ENCODE data around the gene TNK1. TPM values are rescaled to one million over a fixed set of nuclear protein-coding genes. Genes with fewer than 3 reads are reported as not detected.
A peak's percentile ranks its signal among the peaks of the same experiment; 100 is the strongest.

Gene TNK1
- total RNA-seq, 2 experiments from 2014 or later: 0.25 to 0.86 TPM

- POLR2A ChIA-PET: interaction anchor here (0.6 to 3.7 kb wide), 7 partner anchors 10 to 125 kb away, joined by 3 to 16 read pairs (median 5); partner anchors contain the start of genes PLSCR3, TMEM102 and TMEM256
- peaks cover 5% of the 10 kb centered on the region for H3K9me3 Mint-ChIP-seq
Measured at GRCh38 chr17:7383371-7383741, 2.5 kb downstream of the TNK1 start.

DNA sequence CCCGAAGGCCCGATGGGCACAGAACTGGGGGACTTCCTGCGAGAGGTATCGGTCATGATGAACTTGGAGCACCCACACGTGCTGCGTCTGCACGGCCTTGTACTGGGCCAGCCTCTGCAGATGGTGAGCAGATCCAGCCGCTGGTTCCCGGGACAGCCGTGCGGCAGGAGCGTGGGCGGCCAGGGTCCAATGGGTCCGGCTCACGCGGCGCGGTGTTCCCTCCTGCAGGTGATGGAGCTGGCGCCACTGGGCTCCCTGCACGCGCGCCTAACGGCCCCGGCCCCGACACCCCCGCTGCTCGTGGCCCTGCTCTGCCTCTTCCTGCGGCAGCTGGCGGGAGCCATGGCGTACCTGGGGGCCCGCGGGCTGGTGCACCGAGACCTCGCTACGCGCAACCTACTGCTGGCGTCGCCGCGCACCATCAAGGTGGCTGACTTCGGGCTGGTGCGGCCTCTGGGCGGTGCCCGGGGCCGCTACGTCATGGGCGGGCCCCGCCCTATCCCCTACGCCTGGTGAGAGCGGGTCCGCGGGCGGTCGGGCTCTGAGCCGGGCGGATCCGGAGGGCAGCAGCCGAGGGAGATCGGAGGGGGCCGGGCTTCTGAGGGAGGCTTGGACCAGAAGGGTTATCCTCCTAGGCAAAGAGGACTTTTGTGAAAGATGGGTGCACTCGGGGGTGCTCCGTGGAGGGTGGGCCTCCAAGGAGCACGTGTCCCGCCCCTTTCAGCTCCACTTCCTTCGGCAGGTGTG lies 3.0 kb downstream of the TNK1 start:
- DNase-seq: peak; percentile 82
- Mint-ChIP-seq H3K4me1 (peaks cover 9% of the 10 kb centered on the region), H3K27ac (no peak overlapping the region), H3K9me3 (peaks cover 5% of the 10 kb centered on the region), H3K27me3 (peaks cover 33% of the 10 kb centered on the region), H3K4me3 (peak overlapping the region; percentile 68), H3K36me3 (ENCODE audit: low read depth) (peaks cover 8% of the 10 kb centered on the region)
- ChIA-PET CTCF (interaction anchor here (1.1 to 2.2 kb wide), 2 partner anchors 28 to 53 kb away, joined by 4 to 8 read pairs; no protein-coding TSS in a partner anchor), POLR2A (interaction anchor here (0.6 to 3.7 kb wide), 9 partner anchors 10 to 177 kb away, joined by 3 to 16 read pairs (median 5); partner anchors contain the start of genes ACAP1, PLSCR3, TMEM102 and TMEM256)

More at GRCh38 chr17:7383371-7383741, 2.5 kb downstream of the TNK1 start:
- H3K4me1 Mint-ChIP-seq: peaks cover 9% of the 10 kb centered on the region
- no peak overlapping the region for H3K27ac Mint-ChIP-seq
- H3K27me3 Mint-ChIP-seq: peaks cover 33% of the 10 kb centered on the region
- CTCF ChIA-PET: no interaction called here
- DNase-seq: no peak
- peaks cover 8% of the 10 kb centered on the region for H3K36me3 Mint-ChIP-seq (ENCODE audit: low read depth)
- H3K4me3 Mint-ChIP-seq: no peak overlapping the region

DNA sequence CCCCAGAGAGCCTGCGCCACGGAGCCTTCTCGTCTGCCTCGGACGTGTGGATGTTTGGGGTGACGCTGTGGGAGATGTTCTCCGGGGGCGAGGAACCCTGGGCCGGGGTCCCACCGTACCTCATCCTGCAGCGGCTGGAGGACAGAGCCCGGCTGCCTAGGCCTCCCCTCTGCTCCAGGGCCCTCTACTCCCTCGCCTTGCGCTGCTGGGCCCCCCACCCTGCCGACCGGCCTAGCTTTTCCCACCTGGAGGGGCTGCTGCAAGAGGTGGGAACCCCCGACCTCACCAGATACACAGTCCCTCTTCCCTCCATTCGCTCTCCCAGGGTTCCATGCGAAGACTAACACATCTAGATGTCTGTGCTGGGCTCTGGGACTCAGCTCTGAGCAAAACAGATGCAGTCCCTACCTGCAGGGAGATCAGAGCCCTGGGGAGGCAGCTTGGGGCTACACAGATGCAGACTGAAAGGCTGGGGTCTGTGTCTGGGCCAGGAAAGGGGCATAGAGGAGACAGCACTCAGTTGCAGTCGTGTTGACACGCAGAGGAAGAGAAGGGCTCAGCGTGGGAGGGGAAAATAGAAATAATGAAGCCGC lies 3.7 kb downstream of the TNK1 start:
- peak overlapping the region; percentile 68 for H3K4me3 Mint-ChIP-seq
- H3K27me3 Mint-ChIP-seq: peaks cover 27% of the 10 kb centered on the region
- no peaks in the 10 kb centered on the region for H3K9me3 Mint-ChIP-seq
- peaks cover 14% of the 10 kb centered on the region for H3K36me3 Mint-ChIP-seq (ENCODE audit: low read depth)
- peak overlapping the region; percentile 40 for H3K27ac Mint-ChIP-seq
- peaks cover 9% of the 10 kb centered on the region for H3K4me1 Mint-ChIP-seq
- no peak for DNase-seq
- CTCF ChIA-PET: interaction anchor here (1.1 to 2.2 kb wide), 2 partner anchors 29 to 52 kb away, joined by 4 to 8 read pairs; no protein-coding TSS in a partner anchor
- POLR2A ChIA-PET: interaction anchor here (1.1 to 3.7 kb wide), 7 partner anchors 9 to 176 kb away, joined by 3 to 16 read pairs (median 6); partner anchors contain the start of genes ACAP1, PLSCR3, TMEM102 and TMEM256

GRCh38 chr17:7388856-7389255 lies 8.0 kb downstream of the TNK1 start:
- Mint-ChIP-seq H3K27ac (no peak overlapping the region), H3K4me1 (peaks cover 34% of the 10 kb centered on the region), H3K27me3 (no peaks in the 10 kb centered on the region), H3K4me3 (no peak overlapping the region), H3K9me3 (no peaks in the 10 kb centered on the region), H3K36me3 (ENCODE audit: low read depth) (peaks cover 51% of the 10 kb centered on the region)
- ChIA-PET POLR2A (interaction anchor here (1.1 to 1.3 kb wide), 2 partner anchors 12 to 15 kb away, joined by 3 to 6 read pairs; partner anchors contain the start of gene TMEM256), CTCF (no interaction called here)
- DNase-seq: no peak

DNA sequence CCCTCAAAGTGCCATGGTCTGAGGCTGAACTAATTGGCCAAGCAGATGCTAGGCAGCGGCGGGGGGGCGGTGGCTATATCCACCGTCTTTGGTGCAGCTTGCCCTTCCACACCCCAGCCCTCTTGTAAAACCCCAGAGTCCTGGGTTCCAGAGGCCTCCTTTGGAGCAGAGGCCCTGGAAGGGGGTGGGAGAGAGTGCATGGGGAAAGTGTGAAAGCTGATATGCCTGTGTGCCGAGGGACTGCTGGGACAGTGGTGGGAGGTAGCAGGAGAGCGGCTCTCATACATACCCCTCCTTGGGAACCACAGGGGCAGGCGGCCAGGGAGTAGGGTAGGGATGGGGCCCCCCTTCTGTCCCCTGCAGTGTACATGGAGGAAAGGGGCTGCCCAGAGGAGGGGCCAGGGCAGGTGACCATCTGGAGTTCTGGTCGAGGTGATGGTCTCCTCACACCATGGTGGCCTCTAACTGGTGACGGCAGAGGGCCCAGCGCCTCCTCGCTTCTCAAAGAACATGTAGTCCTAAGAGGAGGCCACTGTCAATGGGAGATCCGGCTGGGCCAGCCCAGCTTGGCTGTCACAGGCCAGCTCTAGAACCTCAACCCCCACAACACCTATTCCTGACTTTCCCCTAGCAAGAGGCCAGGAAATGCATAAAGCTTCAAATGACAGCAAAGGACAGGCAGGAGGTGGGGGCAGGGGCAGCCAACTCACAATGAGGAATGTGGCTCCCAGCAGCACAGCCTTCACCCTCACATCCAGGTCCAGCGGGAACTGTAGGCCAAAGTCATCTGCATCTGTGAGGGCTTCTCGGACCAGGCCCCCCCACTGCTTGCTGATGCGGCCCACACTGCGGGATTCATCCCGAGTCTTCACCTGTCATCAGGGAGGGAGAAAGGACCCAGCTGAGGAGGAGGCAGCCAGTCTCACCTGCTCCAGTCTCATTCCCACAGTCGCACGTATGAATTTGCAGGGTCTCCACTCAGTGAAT lies 9.3 kb downstream of the TNK1 start:
- H3K27ac Mint-ChIP-seq: no peak overlapping the region
- H3K36me3 Mint-ChIP-seq (ENCODE audit: low read depth): peaks cover 53% of the 10 kb centered on the region
- ChIA-PET POLR2A (interaction anchor here (1.3 to 1.4 kb wide), 3 partner anchors 9 to 23 kb away, joined by 3 to 6 read pairs (median 3); partner anchors contain the start of gene TMEM256), CTCF (interaction anchor here (1.7 kb wide), 1 partner anchor 34 kb away, joined by 5 read pairs; no protein-coding TSS in a partner anchor)
- H3K4me1 Mint-ChIP-seq: peaks cover 34% of the 10 kb centered on the region
- no peaks in the 10 kb centered on the region for H3K27me3 Mint-ChIP-seq
- H3K4me3 Mint-ChIP-seq: no peak overlapping the region
- H3K9me3 Mint-ChIP-seq: no peaks in the 10 kb centered on the region
- DNase-seq: no peak

- H3K27me3 Mint-ChIP-seq: no peaks in the 10 kb centered on the region
- no peak for DNase-seq
- peak overlapping the region; percentile 52 for H3K27ac Mint-ChIP-seq
- H3K9me3 Mint-ChIP-seq: no peaks in the 10 kb centered on the region
- POLR2A ChIA-PET: interaction anchor here (1.3 to 1.4 kb wide), 2 partner anchors 8 to 22 kb away, joined by 3 read pairs; no protein-coding TSS in a partner anchor
- H3K4me1 Mint-ChIP-seq: peaks cover 37% of the 10 kb centered on the region
- peaks cover 53% of the 10 kb centered on the region for H3K36me3 Mint-ChIP-seq (ENCODE audit: low read depth)
- H3K4me3 Mint-ChIP-seq: peak overlapping the region; percentile 24
- CTCF ChIA-PET: no interaction called here
Measured at GRCh38 chr17:7391307-7391706, 10.4 kb downstream of the TNK1 start.

DNA sequence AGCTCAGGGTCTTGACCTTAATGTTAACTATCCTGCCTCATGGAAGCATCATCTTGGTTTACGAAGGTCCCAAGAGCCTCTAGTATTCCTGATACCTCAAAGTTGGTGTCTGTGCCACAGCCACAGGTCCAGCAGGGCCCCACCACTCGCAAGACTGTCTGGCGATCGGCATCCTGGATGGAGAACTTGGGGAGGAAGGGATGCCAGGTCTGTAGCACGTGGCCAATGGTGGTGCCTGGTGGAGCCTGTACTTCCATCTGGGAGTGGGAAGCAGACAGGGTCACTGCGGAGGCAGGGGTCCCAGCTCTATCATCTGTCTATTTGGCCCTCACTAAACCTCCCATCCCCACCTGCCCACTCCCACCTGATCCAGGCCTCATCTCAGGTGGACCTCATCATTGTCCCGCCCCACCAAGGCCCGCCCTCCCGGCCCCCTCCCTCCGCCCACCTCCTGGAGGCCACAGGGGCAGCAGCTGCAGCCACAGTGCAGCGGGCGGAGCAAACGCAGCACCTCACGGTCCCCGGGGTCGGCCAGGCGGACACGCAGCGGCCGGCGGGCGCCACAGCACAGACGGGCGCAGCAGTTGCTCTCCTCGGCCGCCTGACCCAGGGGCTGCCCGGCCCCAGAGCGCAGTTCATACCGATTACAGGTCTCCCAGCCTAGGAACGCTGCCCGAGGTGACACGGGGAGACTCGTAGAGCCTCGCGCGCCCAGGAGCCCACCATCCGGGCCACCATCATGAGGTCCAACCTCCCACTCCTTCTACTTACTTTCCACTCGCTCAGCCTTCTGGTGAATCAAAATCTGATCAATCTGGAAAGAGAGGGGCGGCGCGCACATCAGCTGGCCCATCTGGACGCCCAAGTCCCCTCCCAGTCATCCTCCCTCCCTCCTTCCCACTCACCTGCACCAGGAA lies 12.1 kb downstream of the TNK1 start:
- peak overlapping the region; percentile 92 for H3K4me3 Mint-ChIP-seq
- H3K36me3 Mint-ChIP-seq (ENCODE audit: low read depth): peaks cover 46% of the 10 kb centered on the region
- peaks cover 37% of the 10 kb centered on the region for H3K4me1 Mint-ChIP-seq
- ChIA-PET CTCF (interaction anchor here (0.6 kb wide), 1 partner anchor 22 kb away, joined by 4 read pairs; no protein-coding TSS in a partner anchor), POLR2A (interaction anchor here (1.0 to 4.2 kb wide), 5 partner anchors 10 to 294 kb away, joined by 3 to 22 read pairs (median 16); partner anchors contain the start of genes TMEM102, TMEM256 and TP53)
- no peaks in the 10 kb centered on the region for H3K27me3 Mint-ChIP-seq
- peak overlapping the region; percentile 61 for H3K27ac Mint-ChIP-seq
- H3K9me3 Mint-ChIP-seq: no peaks in the 10 kb centered on the region
- DNase-seq: no peak

DNA sequence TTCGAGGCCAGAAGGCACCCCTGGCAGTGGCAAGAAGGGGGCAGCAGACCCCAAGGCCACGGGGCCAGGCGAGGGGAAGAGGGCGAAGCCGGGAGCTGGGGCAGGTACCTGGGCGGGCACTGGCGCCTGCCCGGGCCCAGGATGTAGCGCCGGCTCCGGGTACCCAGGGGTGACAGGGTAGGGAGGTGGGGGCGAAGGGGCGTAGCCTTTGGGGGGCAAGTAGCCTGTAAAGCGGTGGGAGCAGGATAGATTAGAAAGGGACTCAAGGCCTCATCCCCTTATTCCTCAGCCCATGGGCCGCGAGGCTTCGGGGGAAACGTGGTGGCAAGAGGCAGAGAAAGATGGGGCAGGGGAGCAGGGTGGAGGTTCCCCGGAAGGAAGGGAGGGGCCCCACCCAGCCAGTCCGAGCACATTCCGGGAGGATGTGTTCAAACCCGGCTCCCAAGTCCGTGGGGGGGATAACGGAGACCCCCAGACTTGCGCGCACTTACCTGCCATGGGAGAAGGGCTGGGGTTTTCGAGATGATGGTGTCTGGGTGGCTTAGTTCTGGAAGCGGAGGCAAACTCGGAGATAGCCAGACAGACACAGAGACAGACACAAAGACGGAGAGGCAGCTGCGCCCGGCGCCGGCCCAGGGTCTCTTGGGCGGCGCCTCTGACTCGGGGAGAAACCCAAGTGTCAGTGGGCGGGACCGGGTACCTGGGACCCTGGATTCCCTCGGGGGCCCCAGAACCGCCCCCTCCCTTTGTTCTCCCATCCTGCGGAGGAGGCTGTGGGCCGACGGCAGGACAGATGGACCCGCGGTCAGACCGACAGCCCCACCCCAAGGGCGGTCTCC lies 12.9 kb downstream of the TNK1 start:
- Mint-ChIP-seq H3K9me3 (no peaks in the 10 kb centered on the region), H3K4me3 (peak overlapping the region; percentile 92), H3K4me1 (peaks cover 37% of the 10 kb centered on the region), H3K27me3 (no peaks in the 10 kb centered on the region), H3K27ac (peak overlapping the region; percentile 82), H3K36me3 (ENCODE audit: low read depth) (peaks cover 46% of the 10 kb centered on the region)
- ChIA-PET CTCF (interaction anchor here (0.6 to 1.4 kb wide), 6 partner anchors 8 to 167 kb away, joined by 3 to 8 read pairs (median 3); partner anchors contain the start of gene ACAP1), POLR2A (interaction anchor here (1.0 to 4.2 kb wide), 6 partner anchors 9 to 293 kb away, joined by 3 to 22 read pairs (median 10); partner anchors contain the start of genes TMEM102, TMEM256 and TP53)
- DNase-seq: peak; percentile 47

DNA sequence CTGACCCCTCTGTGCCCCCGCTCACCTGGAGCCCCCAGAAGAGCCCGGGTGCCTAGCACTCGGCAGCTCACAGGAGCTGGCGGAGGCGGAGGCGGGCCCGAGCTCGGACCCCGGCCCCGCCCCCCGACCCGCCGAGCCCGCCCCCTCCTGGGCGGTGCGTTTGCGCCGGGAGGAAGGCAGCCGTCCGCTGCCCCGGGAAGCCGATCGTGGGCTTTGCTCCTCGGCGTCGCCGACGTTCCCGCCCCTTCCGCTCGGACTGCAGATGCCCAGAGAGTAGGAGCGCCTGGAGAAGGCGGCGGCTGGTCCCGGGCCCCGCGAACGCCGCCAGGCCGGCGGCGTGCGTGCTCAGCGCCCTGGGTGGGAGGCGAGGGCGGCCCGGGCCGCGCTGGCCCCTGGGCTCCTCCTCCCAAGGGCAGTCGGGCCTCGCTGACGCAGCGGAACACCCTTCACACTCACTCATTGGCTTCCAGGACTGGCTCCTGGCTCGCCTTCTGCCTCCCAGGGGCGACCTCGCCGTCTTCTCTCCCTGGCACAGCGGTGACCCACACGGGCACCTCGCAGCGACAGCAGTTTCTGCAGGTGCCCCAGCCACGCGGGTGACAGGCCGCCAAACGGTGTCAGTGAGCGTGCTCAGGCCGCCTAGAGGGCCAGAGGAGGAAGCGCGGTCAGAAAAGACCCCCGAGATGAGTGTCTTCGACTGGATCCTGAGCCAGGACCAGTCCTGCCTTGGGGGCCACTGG lies 13.7 kb downstream of the TNK1 start, which contains the start of gene PLSCR3:
Gene PLSCR3 (minus strand): TSS at position 74 of the 740 bp plus-strand sequence. CDS start 415 bp downstream, outside the sequence.
- ChIA-PET POLR2A (interaction anchor here (1.3 to 4.2 kb wide), 5 partner anchors 9 to 293 kb away, joined by 3 to 22 read pairs (median 16); partner anchors contain the start of genes TMEM102, TMEM256 and TP53), CTCF (interaction anchor here (0.9 to 1.4 kb wide), 4 partner anchors 9 to 166 kb away, joined by 3 to 8 read pairs (median 4); no protein-coding TSS in a partner anchor)
- H3K27me3 Mint-ChIP-seq: no peaks in the 10 kb centered on the region
- H3K4me3 Mint-ChIP-seq: peak within 1 kb of the TSS; percentile 92
- peaks cover 39% of the 10 kb centered on the region for H3K36me3 Mint-ChIP-seq (ENCODE audit: low read depth)
- H3K4me1 Mint-ChIP-seq: peaks cover 37% of the 10 kb centered on the region
- H3K9me3 Mint-ChIP-seq: no peaks in the 10 kb centered on the region
- peak within 1 kb of the TSS; percentile 84 for H3K27ac Mint-ChIP-seq
- DNase-seq: peak; percentile 85

GRCh38 chr17:7396147-7396546 lies 15.3 kb downstream of the TNK1 start:
- H3K27ac Mint-ChIP-seq: peak overlapping the region; percentile 8
- H3K9me3 Mint-ChIP-seq: no peaks in the 10 kb centered on the region
- H3K4me3 Mint-ChIP-seq: peak overlapping the region; percentile 1
- ChIA-PET CTCF (no interaction called here), POLR2A (interaction anchor here (2.6 to 4.2 kb wide), 3 partner anchors 7 to 39 kb away, joined by 10 to 22 read pairs (median 19); partner anchors contain the start of genes TMEM102 and TMEM256)
- DNase-seq: no peak
- peaks cover 30% of the 10 kb centered on the region for H3K4me1 Mint-ChIP-seq
- H3K27me3 Mint-ChIP-seq: no peaks in the 10 kb centered on the region
- H3K36me3 Mint-ChIP-seq (ENCODE audit: low read depth): peaks cover 27% of the 10 kb centered on the region
